DMS53 treated with DMSO at 0.1 percent for 48 hours (cell line): ENCODE data around the gene FAM151A.

Experiments
- DNase-seq: peaks from one replicate; lab custom pipeline; 2025; ENCODE audit not compliant: unreplicated experiment; lab: John Stamatoyannopoulos, UW

FAM151A gene

GRCh38 chr1:54604572-54605370 is 18.6 kb downstream of the FAM151A start:
- DNase-seq, result peak; percentile 92

- DNase-seq, result no peak
These were observed 19.3 kb downstream of the FAM151A start for GRCh38 chr1:54604051-54604450.

GRCh38 chr1:54603241-54603640 is 20.1 kb downstream of the FAM151A start:
- no peak for DNase-seq

GRCh38 chr1:54602554-54602953 is 20.8 kb downstream of the FAM151A start:
- no peak for DNase-seq

GRCh38 chr1:54601730-54602129 is 21.6 kb downstream of the FAM151A start:
- no peak for DNase-seq

- DNase-seq, result no peak
These were observed 22.2 kb downstream of the FAM151A start for GRCh38 chr1:54600947-54601721.

- DNase-seq, result no peak
These were observed 24.0 kb downstream of the FAM151A start for GRCh38 chr1:54599211-54599823.

- DNase-seq, result no peak
These were observed 25.8 kb downstream of the FAM151A start for GRCh38 chr1:54597455-54598030.

GRCh38 chr1:54596756-54597155 is 26.6 kb downstream of the FAM151A start:
- no peak for DNase-seq

GRCh38 chr1:54595956-54596498 is 27.3 kb downstream of the FAM151A start:
- DNase-seq, result no peak

GRCh38 chr1:54594463-54594862 is 28.9 kb downstream of the FAM151A start:
- no peak for DNase-seq

GRCh38 chr1:54593571-54594160 is 29.7 kb downstream of the FAM151A start:
- DNase-seq, result no peak

- no peak for DNase-seq
These were observed 32.1 kb downstream of the FAM151A start for GRCh38 chr1:54591127-54591756.

- no peak for DNase-seq
These were observed 34.9 kb downstream of the FAM151A start for GRCh38 chr1:54588377-54588776.

GRCh38 chr1:54585181-54586066 is 37.9 kb downstream of the FAM151A start:
- no peak for DNase-seq

- no peak for DNase-seq
These were observed 38.8 kb downstream of the FAM151A start for GRCh38 chr1:54584575-54584974.

- no peak for DNase-seq
These were observed 39.5 kb downstream of the FAM151A start for GRCh38 chr1:54583871-54584270.

- DNase-seq, result no peak
These were observed 40.0 kb downstream of the FAM151A start for GRCh38 chr1:54583307-54583686.

- DNase-seq, result no peak
These were observed 40.6 kb downstream of the FAM151A start for GRCh38 chr1:54582566-54583306.
